ENCODE measurements around the gene ARL3.
"Not testable (repeated sequence)": the region's sequence is repeated elsewhere in the genome, so short reads cannot be mapped to it uniquely, and the experiment has no call there.

ARL3 gene

DNA sequence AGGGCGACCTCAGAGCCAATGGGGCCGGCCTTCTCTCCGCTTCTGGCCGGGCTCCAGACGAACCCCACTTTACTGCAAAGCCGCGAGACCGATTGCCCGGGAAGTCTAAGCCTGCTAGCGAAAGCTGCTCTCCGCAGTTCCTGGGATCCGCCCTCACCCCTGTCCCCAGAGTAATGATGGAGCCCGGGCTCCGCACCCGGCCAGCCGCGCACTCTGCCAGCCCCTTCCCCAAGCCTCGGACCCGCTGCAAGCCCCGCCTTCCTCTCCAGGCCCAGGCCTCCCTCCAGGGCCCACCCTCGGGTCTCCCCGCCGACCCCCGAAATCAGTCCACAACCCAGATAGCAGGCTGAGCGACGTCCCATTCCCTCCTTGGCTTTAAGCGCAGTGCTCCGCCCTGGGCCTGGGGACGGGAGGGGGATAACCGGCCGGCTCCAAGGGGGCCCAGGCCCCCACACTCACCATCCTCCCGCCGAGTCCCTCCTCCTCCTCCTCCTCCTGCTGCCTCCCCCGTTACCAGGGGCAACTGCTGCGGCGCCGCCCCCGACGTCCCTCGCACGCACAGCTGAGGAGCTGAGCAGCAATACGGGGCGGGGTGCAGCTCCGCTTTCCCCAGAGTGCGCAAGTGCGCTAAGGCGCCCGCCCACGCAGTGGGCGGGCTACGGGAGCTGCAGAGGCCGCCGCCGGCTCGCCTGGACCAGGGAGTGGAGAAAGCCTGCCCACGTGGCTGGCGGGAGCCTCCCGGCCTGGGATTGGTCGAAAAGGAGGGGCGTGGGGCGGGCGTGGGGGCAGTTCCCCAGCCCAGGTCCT is at the start of gene ARL3:
ARL3 (minus strand) TSS at position 584 of the 807 bp plus-strand sequence; CDS start at position 462, 122 bp downstream.
- peak; percentile 94 for DNase-seq

DNA sequence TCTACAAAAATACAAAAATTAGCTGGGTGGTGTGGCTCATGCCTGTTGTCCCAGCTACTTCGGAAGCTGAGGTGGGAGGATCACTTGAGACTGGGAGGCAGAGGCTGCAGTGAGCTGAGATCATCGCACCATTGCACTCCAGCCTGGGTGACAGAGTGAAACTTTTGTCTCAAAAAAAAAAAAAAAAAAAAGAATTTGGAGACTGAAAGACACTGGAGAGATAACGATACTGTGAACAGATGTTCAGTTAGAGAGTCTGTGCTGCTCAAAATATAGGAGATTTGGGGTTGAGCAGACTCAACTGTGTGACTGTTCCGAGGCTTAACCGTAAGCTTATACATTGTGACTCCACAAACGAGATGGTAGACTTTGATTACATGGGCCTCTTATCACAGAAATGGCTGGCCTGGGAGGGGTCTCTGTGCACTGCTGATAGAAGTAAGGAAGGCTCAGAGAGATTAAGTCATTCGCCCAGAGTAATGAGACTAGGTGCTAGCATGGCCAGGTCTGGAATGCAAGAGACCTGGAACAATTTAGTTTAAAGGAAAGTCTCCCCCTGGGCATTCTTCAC is 48.9 kb upstream of the ARL3 start:
- no peak for DNase-seq

- no peak for DNase-seq
Measured at GRCh38 chr10:102762401-102763015, 48.3 kb upstream of the ARL3 start.

DNA sequence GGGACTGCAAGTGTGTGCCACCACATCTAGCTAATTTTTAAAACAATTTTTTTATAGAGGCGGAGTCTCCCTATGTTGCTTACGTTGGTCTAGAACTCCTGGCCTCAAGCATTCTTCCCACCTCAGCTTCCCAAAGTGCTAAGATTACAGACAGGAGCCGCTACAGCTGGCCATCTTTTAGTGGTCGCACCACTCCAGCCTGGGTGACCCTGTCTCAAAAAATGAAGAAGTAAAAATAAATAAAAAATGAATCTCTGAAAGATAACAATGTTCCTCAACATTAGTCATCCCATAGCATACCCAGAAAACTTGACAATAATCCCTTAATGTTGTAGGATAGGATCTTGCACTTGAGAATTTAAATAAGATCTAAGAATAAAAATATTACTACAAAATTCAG is 47.8 kb upstream of the ARL3 start:
- no peak for DNase-seq

- no peak for DNase-seq
Measured at GRCh38 chr10:102759497-102760210, 45.5 kb upstream of the ARL3 start.

- DNase-seq: not testable (repeated sequence)
Measured at GRCh38 chr10:102758933-102759262, 44.7 kb upstream of the ARL3 start.

- DNase-seq: no peak
Measured at GRCh38 chr10:102758240-102758932, 44.2 kb upstream of the ARL3 start.

- DNase-seq: no peak
Measured at GRCh38 chr10:102757323-102757722, 43.1 kb upstream of the ARL3 start.

DNA sequence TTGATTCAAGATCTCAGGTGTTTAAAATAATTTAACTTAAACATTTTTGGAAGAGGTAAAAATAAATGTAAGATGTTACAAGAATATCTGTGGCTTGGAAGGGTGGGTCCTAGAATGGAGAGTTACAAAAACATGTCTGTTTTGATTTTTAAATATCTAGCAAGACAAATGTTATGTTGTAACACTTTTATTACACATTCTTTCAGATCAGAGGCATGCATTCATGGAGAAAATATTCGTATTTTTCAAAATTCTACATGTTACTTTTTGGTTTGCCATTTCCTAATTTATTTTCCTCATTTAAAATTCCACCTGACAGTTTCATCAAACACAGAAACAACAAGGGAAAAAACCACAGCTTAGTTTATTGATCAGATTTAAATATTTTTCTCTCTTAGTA is 39.5 kb upstream of the ARL3 start:
- DNase-seq: no peak

GRCh38 chr10:102752934-102753664 is 38.9 kb upstream of the ARL3 start:
- DNase-seq: no peak

- no peak for DNase-seq
Measured at GRCh38 chr10:102752266-102752930, 38.2 kb upstream of the ARL3 start.

GRCh38 chr10:102745157-102745556 is 31.0 kb upstream of the ARL3 start:
- DNase-seq: no peak

- no peak for DNase-seq
Measured at GRCh38 chr10:102744374-102745051, 30.3 kb upstream of the ARL3 start.

- DNase-seq: peak; percentile 96
Measured at GRCh38 chr10:102743588-102744373, 29.6 kb upstream of the ARL3 start, which contains the start of gene WBP1L. TSS of gene WBP1L (plus strand) at chr10:102743948. CDS start at chr10:102744054, 106 bp downstream.

DNA sequence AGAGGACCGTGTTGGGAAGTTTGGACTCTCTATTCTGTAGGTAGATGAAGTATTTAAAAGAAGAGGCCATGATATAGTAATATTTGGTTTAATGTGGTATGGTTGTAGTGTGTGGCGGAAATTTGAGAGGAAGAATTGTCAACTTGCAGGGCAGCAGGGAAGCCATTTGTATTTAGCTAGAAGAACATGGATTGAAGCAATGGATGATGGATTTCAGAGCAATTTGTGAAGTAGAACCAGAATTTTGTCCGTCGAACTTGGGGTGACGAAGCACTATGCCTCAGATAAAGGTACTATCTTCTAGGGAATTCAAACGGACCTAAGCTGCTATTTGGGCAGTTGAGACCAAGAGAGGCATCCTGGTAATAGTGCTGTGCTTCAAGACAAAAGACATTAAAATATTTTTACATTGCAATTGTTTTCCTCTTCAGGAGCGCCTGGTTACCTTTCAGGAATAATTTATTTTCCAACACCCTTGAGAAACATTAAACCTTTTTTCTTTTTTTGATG is 28.9 kb upstream of the ARL3 start:
- DNase-seq: no peak

- DNase-seq: not testable (repeated sequence)
Measured at GRCh38 chr10:102742313-102742712, 28.1 kb upstream of the ARL3 start.

DNA sequence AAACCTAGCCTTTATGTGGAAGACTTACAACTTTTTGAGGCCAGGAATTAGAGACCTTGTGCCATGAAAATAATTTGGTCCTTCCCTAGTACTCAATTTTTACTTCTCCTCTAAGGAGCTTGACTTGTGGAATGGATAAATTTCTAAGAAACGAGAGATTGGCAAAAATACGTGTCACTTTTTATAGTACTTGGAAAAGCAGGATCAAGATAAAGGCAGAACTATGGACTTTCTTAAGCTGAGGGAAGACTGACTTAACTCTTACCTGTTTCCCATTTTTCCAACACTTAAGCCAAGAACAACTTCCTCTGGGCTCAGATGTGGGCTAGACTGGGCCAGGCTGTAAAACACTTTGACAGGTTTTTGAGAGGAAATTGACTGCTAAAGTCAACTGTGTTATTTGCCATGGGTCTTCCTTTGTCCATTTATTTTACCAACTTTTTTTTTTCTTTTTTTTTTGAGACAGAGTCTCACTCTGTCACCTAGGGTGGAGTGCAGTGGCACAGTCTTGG is 27.6 kb upstream of the ARL3 start:
- no peak for DNase-seq

GRCh38 chr10:102740229-102740628 is 26.0 kb upstream of the ARL3 start:
- DNase-seq: no peak

DNA sequence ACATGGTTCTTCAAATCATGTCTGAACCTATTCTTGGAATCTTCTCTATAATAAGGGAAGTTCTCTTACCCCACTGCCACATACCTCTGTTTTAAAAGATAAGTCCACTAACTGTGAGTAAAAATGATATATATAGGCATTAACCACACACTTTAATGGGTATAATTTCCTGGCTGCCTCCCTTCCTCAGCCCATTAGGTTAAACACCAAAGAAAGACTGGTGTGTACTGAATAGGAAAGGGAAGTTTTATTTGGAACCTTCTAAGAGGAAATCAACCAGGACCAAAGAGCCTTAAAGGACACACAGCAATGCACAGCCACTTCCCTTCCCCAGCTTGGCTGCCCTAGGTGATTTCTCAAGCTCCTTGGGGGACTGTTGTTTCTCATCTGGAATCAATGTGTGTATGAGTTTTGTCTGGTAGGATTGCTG is 24.5 kb upstream of the ARL3 start:
- no peak for DNase-seq

Measured in NCI-H1092 (cell line).